Activated CD4-positive, alpha-beta T cell treated with anti-CD3 and anti-CD28 coated beads, Interleukin-2, amount 50 U/mL, for 16 hours (primary cell): ENCODE measurements around the gene ING4.

Experiments used
- DNase-seq: peaks from one replicate; pipeline ENCODE4 v3.0.0-alpha.2; 2020

ING4 gene

DNA sequence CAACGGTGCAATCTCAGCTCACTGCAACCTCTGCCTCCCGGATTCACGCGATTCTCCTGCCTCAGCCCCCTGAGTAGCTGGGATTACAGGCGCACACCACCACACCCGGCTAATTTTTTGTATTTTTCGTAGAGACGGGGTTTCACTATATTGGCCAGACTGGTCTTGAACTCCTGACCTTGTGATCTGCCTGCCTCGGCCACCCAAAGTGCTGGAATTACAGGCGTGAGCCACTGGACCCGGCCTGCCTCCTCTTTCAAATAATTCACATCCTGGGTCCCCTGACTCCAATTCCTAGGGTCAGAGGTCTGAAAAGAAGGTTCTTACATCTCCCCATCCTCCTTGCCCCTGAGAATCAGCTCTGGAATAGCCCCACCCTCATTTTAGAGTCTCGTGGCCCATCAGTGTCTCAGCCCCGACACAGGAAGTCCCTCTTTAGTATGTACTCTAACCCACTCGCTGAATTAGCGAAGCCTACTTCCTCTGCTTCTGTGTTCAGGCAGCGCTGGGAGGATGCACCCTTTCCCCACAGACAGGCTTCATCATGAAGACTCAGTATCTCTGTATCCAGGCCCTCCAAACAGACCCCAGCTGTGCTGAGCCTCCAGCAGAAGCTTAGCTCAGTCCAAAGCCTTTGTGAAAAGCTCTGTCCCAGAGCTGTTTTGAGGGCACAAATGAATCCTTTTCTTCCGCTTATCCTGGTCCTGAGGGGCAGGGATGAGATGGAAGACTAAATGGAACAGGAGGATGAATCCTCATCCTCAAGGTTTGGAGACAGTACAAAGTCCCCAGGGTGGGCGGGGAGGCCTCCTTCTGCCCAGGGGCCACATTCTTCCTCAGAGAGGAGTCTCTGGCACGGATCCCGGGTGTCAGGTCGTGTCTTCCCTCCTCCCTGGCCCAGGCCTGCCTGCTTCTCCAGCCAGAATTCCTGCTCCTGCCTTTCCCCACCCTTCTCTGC lies 30.6 kb downstream of the ING4 start:
- DNase-seq: peak; percentile 59

DNA sequence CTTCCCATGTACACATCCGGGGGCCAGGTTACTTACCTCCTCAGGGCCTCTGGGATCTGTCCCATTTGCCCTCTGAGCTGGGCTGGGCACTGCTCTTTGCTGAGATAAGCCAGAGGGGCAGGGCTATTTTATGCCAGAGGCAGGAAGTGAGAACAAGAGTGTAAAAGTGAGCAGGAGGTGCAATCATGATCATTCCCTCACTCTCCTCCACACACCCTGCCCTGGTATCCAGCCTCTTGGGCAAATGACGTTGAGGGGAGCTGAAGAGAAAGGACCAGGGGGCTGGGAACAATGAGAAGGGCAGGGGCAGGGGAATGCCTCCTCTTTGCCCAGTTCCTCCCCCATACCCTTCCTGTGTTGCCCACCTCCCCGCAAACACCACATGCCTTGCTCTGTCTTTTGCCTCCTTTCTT lies 31.4 kb downstream of the ING4 start:
- no peak for DNase-seq

DNA sequence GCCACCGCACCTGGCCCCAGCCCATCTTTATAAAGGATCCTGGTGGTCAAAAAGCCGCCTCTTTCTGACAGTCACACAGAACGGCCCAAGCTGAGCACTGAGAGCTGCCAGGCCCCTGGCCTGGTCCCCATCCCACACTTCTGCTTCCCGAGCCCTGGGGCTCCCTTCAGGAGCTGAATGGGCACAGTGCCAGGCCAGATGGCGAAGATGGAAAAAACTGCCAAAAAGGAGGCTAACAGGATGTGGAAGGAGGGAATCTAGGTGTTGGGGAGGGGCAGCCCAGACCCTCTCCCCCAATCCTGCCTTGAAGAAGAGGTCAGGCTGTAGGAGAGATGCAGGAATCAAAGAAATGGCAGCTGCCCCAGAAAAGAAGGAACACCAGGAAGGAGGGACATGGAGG lies 32.2 kb downstream of the ING4 start:
- no peak for DNase-seq

DNA sequence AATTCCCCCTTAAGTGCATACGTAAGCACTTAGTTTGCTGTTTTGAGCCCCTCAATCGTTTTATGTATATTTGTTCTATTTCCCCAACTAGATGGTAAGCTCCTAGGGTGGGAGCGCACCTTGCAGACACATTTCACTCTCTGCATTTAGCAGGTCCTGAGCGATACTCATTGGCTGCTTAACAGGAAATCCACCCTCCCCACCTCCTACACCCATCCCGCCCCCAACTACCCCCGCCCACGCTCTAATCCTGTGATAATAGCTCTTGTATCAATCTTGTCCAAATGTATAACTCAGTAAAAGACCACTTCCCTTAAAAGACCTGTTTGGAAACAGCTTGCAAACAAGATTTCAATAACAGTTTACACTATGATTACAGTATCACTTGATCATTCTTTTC lies 35.3 kb downstream of the ING4 start:
- DNase-seq: peak; percentile 51

DNA sequence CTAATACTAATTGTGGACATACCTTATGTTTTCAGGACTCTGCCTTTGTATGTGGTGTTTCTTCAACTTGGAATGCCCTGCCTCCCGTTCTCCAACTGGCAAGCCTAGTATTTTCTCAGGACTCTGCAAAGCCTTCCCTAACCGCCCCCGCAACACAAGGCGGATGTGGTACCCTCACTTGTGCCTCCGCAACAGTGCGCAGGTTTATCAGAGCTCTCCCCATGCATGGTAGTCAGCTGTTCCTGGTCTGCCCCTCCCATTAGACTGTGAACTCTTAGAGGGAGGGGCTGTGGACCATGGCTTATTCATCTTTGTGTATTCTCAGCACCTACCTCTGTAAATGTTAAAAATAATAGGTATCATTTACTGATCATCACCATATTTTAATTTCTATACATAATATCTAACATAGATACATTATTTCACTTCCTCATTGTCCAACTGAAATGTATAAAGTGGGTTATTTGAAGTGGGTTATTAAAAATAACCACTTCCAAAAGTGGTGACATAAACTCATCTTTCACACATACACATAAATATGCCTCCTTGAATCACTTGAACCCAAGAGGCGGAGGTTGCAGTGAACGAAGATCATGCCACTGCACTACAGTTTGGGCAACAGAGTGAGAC lies 36.1 kb downstream of the ING4 start:
- no peak for DNase-seq

DNA sequence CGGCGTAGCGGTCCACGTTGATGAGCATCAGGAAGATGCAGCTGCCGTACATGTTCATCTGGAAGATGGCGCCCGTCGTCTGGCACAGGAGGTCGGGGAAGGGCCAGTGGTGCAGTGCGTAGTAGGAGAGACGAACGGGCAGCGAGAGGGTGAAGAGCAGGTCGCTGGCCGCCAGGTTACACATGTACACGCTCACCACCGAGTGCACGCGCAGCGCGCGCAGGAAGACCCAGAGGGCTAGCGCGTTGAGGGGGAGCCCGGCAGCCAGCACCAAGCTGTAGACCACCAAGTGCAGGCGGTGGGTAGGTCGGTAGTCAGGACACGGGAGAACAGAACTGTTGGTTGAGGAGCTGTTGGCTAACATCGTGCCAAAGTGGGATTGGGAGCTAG lies 42.0 kb downstream of the ING4 start:
- no peak for DNase-seq

DNA sequence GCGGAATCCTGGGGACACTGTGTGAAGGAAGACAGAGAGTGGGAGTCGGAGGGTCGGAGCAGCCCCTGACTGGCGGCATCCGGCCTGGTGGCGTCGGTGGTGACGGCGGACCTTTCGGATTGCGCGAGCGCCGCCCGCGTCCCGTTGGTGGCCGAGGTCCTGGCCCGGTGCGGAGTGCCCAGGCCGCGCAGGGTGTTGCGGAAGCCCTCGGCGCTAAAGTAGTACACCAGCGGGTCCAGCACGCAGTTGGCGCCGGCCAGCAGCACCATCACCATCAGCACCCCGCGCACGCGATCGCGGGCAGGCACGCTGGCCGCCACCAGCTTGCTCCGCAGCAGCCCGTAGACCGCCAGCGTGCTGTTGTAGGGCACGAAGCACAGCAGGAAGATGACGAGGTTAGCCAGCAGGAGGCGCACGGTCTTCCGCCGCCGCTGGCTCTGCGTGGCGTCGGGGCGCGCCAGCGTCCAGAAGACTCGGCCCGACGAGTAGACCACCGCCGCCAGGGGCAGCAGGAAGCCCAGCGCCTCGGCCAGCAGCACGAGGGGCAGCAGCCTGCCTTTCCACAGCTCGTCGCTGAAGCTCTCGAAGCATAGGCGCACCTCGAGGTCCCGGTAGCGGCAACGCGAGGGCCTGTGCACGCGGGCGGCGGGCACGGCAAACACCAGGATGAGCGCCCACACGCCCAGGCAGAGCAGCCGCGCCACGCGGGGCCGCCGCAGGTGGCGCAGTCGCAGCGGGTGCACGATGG lies 42.6 kb downstream of the ING4 start:
- no peak for DNase-seq

DNA sequence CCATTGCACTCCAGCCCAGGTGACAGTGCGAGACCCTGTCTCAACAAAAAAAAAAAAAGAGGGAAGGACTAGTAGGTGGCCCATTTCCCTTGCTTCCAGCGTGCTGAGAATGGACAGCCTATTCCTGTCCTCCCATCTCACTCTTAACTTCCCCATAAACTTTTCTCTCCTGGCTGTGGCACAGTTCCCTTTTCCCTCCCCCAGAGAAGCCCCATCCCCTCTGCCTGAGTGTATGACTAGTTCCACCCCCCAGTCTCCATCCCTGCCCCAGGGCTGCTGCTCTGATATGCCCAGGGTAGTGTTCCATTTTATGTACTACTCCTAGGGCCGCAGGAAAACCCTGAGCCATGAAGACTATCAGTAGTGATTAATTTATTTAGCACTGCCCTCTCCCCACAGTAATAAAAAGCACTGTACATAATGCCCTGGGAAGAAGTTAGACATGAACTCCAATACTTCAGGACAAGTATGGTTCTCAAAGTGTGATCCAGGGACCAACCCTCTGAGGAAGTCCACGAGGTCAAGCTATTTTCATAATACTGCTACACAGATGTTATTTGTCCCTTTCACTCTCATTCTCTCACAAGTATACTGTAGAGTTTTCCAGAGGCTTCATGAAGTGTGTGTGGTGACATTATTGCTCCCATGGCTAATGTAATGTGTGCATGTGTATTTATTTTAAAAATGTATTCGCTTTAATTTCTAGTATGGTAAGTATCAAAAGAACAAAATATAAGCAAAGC lies 44.3 kb downstream of the ING4 start:
- DNase-seq: no peak

DNA sequence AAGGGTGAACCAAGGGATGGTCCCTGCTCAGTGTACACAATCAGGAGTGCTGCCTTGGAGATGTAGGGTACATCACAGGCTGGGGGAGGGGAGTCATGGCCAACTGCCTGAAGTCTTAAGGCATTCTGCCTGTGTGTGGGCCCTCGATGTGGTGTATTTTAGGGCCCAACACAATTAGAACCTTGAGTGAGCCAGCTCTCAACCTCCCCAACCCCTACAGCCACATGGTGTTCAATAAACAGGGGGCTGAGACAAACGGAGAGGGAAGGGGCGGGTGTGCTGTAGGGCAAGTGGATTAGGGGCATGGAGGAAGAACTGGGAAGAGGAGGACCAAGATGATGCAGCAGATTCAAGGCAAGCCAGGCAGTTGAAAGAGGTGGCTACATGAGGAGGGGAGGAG lies 47.1 kb downstream of the ING4 start:
- DNase-seq: no peak

DNA sequence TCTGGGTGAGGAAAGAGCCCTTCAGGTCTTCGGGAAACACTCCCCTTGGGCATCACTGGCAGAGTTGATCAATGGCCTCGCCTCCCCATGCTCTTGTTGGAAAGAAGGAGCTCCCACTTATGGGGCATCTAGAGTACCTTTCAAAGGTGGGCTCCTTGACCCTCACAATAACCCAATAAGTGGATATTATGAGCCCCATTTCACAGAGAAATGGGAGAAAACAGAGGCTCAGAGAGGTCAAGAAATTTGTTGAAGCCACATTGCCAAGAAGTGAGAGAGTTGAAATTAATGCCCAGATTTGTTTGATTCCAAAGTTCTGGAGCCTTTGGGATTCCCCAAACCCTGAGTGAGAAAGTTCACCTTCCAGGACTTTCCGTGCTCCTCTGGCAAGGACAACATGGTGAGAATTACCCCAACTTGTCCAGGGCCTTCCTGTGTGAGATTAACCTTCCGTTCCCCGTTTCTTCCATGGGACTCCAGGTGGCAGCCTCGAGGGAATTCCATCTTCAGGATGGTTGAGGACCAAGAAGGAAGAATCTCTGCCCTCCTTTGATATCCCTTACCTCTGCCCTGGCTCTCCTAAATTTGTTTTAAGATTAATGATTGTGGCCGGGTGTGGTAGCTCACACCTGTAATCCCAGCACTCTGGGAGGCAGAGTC lies 48.3 kb downstream of the ING4 start:
- no peak for DNase-seq

DNA sequence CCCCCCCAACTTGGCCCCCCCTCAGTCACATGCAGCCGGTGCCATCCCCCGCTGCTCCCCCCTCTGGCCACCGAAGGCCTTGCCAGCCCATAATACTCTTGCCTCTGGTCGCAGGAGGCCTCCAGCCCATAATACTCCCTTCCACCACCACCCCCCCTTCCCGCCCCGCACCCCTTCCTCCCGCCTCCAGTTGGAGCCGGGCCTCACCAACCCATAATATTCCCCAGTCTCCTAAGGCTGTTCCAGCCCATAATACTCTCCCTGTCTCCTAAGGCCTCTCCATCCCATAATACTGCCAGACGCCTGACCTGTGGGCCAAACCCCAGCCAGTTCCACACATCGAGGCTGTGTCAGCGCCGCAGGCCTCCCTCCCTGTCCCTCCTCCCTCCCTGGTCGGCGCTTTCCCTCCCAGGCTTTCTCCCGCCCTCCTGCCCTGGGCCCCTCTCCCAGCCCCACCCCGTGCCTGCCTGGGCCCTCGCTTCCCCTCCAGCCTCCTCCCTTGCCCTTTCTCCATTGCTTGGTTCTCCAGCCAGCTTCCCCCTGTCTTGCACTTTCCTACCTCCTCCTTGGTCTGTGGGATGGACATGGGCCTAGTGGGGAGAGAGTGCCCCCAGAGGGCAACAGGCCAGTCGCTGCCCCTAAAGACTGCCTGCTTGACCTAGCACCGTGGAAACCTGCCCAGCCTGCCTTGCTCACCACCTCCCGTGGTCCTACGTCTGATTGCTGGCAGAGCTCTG lies 49.0 kb downstream of the ING4 start:
- DNase-seq: no peak

DNA sequence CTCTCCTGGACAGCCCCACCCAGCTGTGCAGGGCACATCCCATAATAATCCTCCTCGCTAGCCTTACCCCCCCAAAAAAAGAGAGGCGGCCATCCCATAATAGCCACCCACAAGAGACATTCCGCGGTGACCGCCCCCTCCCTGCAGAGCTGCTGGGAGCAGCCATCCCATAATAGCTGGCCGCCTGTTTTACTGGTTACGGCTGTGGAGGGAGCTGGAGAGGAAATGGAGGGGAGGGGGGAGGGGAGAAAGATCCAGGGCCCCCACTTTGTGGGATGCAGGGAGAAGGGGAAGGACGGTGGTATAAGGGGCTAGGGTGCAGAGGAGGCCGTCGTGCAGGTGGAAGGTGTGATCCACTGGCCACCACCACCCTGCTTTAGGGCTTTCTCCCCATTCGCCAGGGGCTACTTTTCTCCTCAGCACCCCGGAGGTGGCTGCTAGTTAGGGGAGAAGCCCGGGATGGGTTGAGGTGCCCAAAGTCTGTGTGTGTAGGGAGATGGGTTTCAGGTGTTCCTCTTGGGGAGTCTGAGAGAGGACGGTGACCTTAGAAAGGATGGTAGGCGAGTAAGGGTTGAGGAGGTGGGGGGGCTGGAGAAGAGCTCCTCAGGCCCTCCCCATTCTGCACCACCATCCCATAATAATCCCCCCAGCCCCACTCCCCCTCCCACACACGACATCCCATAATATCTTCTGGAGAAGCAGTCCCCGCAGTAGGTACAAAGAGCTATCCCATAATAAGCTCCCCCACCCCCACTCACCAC lies 49.7 kb downstream of the ING4 start:
- no peak for DNase-seq

DNA sequence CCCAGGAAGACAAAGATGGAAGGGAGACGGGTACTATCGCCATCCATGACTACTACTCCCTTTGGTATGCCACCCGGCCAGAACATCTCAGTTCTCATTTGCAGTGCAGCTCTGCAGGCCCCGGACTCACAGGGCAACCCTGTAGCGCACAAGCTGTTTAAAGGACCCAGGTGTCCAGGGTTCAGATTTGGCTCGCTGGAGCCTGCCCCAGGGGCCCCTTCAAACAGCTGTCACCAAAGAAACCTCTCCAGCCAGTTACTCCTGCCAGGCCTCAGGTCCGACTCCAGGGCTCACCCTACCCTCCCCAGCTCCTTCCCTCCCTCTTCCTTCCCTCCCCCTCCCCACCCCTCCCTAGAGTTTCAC lies 50.3 kb downstream of the ING4 start:
- DNase-seq: no peak

DNA sequence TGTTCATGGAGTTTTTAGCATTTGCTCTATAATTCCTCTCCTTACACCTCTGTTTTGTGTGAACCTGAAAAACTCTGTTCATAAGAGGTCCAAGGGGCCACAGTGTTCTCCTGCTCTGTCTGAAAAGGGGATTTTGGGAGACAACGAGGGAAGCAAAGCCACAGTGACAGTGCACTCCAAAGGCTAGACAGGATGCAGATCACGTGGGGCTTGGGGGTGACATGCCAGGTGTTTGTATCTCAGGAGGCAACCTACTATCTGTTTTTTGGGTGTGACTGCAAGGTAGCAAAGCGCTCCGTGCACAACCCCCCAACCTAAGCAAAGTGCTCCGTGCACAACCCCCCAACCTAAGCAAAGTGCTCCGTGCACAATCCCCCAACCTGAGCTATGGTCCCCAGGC lies 50.7 kb downstream of the ING4 start:
- no peak for DNase-seq

DNA sequence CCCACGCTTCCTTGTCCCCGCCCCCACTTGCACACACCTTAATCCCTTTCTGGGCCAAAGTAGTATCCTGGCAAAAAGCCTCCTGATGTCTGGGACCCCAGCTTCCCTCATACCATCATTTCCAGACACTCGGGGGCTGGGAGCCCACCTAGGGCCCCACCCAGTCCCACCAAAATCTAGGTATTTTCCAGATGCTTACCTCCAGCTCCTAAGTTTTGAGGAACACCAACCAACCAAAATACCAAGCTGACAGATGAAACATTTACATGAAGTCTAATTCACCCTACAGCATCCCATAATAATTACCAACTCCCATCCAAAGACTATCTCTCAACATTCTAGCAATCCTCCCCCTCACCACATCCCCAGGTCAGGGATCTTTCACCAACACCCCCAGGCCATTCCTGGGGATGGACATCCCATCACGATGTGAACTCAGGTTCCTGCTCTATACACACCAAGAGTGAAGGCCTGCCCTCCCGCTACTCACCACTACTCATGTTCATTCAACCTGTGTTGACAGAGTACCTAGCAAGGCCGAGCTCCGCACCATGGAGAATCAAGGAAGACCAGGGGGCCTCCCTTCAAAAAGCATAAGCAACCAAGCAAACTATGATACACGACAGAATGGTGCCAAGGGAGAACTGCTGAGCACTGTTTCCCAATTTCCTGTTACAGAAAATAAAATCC lies 54.2 kb downstream of the ING4 start:
- no peak for DNase-seq

DNA sequence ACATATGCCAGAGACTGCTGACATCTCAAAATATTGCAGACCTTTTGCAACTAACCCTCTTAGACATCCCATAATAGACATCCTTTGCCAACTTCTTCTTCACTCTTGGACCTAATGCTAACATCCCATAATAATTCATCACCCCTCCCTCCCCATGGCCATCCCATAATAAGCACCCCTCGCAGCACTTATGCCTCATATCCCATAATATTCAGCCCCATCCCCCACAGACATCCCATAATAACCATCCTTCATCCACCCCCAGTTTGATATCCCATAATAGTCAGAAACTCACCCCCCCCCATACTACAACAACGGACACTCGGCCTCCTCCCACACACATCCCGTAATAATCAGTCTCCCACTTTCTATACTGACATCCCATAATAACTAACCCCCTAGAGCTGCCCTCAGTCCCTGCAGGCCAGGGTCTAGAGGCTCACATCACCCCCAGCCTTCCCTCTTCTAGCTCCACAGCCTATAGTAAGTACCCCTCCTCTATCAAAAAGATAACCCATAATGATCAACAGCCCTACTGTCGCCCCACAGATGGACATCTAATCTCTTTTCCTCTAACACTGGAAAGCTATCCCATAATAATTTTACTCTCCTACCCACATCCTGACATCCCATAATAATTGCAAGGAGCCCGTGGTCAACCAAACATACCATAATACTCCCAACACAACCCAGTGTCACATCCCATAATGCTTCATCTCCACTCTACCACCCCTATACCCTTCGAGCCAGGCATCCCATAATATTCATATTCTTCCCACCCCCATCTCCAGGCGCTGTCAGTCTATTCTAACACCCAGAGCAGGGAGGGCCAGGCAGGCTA lies 54.9 kb downstream of the ING4 start:
- DNase-seq: peak; percentile 79

DNA sequence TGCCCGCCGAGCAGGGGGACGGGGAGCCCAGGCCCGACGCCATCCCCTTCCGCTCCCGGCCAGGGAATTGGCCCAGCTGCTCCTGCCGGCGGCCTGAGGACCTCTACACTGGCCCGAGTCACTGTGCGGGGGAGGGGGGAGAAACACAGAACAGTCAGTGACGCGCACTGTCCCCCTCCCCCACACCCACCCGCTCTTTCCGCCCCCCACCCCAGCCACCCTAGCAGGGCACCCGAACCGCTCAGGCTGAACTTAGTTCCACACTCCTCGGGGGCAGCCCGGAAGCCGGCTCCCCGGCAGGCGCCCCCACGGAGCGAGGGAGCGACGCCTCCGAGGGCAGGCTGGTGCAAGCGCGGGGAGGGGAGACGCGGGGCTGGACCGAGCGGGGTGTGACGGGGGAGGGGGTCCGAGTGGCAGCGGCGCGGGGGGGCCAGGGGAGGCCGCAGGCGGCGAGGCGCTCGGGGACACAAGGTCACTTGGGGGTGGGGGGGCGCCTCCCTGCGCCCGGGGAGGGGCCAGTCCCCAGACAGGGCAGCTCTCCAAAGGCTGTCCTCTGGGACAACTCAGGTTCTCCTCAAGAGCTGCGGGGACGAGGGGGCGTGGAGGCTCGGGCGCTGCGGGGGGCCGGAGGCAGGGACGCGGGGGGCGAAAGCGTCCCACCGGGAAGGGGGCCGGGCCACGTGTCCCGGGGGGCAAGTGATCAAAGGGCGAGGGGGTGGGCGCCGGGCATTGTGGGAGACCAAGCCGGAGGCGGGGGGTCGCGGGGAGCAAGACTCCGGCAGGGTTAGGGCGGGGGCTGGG lies 56.4 kb downstream of the ING4 start:
- DNase-seq: peak; percentile 44
